Lower leg skin (tissue), 4 donors: Measurements from ENCODE around the gene GPR162. TPM values are rescaled to one million over a fixed set of nuclear protein-coding genes. Genes with fewer than 3 reads are reported as not detected.

Experiments used
- DNase-seq, 2 donors: peaks; one replicate each; pipeline ENCODE4 v3.0.0-alpha.2; 2019; ENCODE audit warnings: low spot score in 2 of 2
- H3K4me3 ChIP-seq: fragments of 200-600 bp; sonication (generic); 2 replicates; pipeline ENCODE4 v1.5.1; 2017; ENCODE audit warnings: mild to moderate bottlenecking, low read depth; ENCODE audit not compliant: poor library complexity, severe bottlenecking
- CTCF ChIP-seq, 3 donors: fragments of 450-650 bp; IDR thresholded peaks; one replicate each; pipeline ENCODE4 v1.5.1; 2016; ENCODE audit warnings: antibody characterized with exemption in 3 of 3, mild to moderate bottlenecking in 3 of 3, moderate library complexity in 2 of 3
- POLR2A ChIP-seq, 2 donors: fragments of 450-650 bp; IDR thresholded peaks; one replicate each; pipeline ENCODE4 v1.6.1; 2016 to 2017; ENCODE audit warnings: antibody characterized with exemption in 2 of 2, mild to moderate bottlenecking in 1 of 2, moderate library complexity in 1 of 2
- WGBS, 2 donors: methylation state at CpG; one replicate each; pipeline ENCODE4 v1.1.5; 2018; 5-methylcytosine and 5-hydroxymethylcytosine counted together
- intact Hi-C: fragments of 100-400 bp; cut with DNase I; formaldehyde crosslinking; loops from one replicate; pipeline ENCODE4 v1.15.0; 2023; ENCODE audit warnings: low total_unique reads
- total RNA-seq, 4 donors: library from RNA; depleted of rRNA; stranded (reverse); fragments of >200 nt; gene quantifications; one replicate each; pipeline ENCODE4 v1.1.0, GENCODE V29; 2016

Gene GPR162
- total RNA-seq, 4 donors from 2014 or later: 0.65 to 1.4 (median 1.3) TPM; not detected in 1

- no peak for TF ChIP-seq CTCF (IDR thresholded peaks at IDR 0.05)
- TF ChIP-seq POLR2A (IDR thresholded peaks at IDR 0.05): no peak
- 80 to 83% methylated on average over 16 of the region's 16 CpGs for WGBS, 2 donors
- no peak overlapping the region for H3K4me3 ChIP-seq
- intact Hi-C loops: no loop called here
- no peak for DNase-seq
Measured at GRCh38 chr12:6843118-6843902, 21.7 kb downstream of the GPR162 start.

- intact Hi-C loops: no loop called here
- 89 to 90% methylated on average over 17 of the region's 17 CpGs for WGBS, 2 donors
Measured at GRCh38 chr12:6845395-6845794, 23.8 kb downstream of the GPR162 start.

GRCh38 chr12:6846316-6846869 lies 24.8 kb downstream of the GPR162 start:
- intact Hi-C loops: no loop called here
- DNase-seq: no peak

More at GRCh38 chr12:6845395-6845794, 23.8 kb downstream of the GPR162 start:
- no peak for DNase-seq
- TF ChIP-seq POLR2A (IDR thresholded peaks at IDR 0.05): no peak
- no peak for TF ChIP-seq CTCF (IDR thresholded peaks at IDR 0.05)
- no peak overlapping the region for H3K4me3 ChIP-seq

GRCh38 chr12:6847676-6848075 lies 26.1 kb downstream of the GPR162 start:
- no peak for DNase-seq
- TF ChIP-seq CTCF (IDR thresholded peaks at IDR 0.05) (no peak), POLR2A (IDR thresholded peaks at IDR 0.05) (no peak)
- intact Hi-C loops: no loop called here
- no peak overlapping the region for H3K4me3 ChIP-seq
- WGBS, 2 donors: 85 to 92% methylated on average over 2 of the region's 2 CpGs

More at GRCh38 chr12:6846316-6846869, 24.8 kb downstream of the GPR162 start:
- 84 to 88% methylated on average over 7 of the region's 7 CpGs for WGBS, 2 donors
- H3K4me3 ChIP-seq: no peak overlapping the region
- TF ChIP-seq POLR2A (IDR thresholded peaks at IDR 0.05) (no peak), CTCF (IDR thresholded peaks at IDR 0.05) (no peak)

- no peak for TF ChIP-seq CTCF (IDR thresholded peaks at IDR 0.05)
- WGBS, 2 donors: 93 to 94% methylated on average over 2 of the region's 2 CpGs
- no peak overlapping the region for H3K4me3 ChIP-seq
- DNase-seq: no peak
- intact Hi-C loops: no loop called here
Measured at GRCh38 chr12:6849427-6849826, 27.8 kb downstream of the GPR162 start.
